NCI-H345 treated with DMSO at 0.1 percent for 48 hours (cell line): ENCODE measurements around the gene CPAMD8.

ENCODE experiments used
- DNase-seq: peaks from one replicate; lab custom pipeline; 2025; ENCODE audit not compliant: unreplicated experiment; lab: John Stamatoyannopoulos, UW

The CPAMD8 gene

DNA sequence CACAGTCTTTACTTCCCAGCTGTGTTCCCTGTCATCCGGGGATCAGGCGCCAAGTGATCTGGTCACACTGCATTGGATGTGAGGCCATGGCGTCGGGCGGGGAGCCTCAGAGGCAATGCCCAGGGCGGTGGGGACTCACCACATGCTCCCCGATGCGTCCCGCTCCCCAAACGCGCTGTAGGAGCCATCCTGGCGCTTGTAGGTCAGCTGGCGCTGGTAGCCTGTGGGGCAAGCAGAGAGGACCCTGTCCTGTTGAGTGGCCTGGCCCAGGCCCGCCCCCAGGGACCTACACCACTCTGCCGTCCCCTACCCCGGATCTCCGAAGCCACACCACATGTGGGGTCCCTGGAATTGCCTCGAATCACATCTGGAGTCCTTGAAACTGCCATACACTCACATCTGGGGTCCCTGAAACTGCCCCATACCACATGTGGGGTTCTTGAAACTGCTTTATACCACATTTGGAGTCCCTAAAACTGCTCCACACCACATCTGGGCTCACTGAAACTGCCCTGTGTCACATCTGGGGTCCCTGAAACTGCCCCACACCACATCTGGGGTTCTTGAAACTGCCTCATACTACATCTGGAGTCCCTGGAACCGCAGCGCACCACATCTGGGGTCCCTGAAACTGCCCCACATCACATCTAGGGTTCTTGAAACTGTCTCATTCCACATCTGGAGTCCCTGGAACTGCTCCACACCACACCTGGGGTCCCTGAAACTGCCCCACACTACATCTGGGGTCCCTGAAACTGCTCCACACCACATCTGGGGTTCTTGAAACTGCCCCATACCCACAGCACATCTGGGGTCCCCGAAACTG is 104.6 kb downstream of the CPAMD8 start:
- no peak for DNase-seq

- DNase-seq, result no peak
Measured at GRCh38 chr19:16920816-16921529, 105.6 kb downstream of the CPAMD8 start.

- no peak for DNase-seq
Measured at GRCh38 chr19:16919496-16919895, 107.1 kb downstream of the CPAMD8 start.

GRCh38 chr19:16917401-16917800 is 109.2 kb downstream of the CPAMD8 start:
- no peak for DNase-seq

- no peak for DNase-seq
Measured at GRCh38 chr19:16915734-16916133, 110.9 kb downstream of the CPAMD8 start.

DNA sequence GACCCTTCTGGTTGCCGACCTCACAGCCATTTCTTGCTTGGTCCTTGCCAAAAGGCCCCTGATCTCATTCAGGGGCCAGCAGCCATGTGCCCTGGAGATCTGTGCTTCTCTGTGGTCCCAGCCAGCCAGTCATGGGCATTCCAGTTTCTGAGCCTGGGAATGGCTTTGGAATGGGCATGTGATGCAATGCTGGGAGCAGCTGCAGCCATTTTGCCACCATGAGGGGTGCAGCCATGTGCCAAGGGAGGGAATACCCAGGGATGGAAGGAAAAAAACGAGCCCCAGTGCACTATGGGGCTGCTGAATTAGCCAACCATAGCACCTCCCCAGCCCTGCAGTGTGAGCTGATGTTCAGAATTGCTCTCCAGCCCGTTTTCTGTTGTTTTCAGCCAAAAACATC is 111.5 kb downstream of the CPAMD8 start:
- DNase-seq, result no peak

- DNase-seq, result no peak
Measured at GRCh38 chr19:16914421-16914820, 112.2 kb downstream of the CPAMD8 start.

GRCh38 chr19:16912780-16913179 is 113.8 kb downstream of the CPAMD8 start:
- no peak for DNase-seq

DNA sequence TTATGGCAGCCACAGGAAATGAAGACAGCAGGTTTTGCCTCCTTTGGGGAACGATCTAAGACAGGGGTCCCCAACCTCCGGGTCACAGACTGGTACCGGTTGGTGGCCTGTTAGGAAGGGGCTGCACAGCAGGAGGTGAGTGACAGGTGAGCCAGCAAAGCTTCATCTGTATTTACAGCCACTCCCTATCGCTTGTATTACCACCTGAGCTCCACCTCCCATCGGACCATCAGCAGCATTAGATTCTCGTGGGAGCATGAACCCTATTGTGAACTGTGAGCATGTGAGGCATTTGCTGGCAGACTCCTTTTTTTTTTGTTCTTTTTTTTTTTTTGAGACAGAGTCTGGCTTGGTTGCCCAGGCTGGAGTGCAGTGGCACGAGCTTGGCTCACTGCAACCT is 115.6 kb downstream of the CPAMD8 start:
- no peak for DNase-seq

DNA sequence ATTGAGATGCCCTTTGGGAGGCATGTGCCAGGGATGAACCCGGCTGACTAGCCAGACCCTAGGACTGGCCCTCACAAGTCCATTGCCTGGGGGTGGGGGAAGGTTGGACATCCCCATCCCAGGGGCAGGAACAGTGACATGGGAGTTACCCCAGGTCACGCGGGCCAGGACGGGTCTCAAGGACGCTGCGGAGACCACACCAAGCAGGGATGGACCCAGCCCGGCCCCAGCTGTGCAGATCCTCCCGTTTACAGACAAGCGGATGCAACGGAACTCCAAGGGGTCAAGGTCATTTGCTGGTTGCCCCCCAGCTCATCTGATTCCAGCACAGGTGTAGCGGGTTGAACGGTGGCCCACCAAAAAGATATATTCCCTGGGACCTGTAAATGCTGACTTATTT is 117.9 kb downstream of the CPAMD8 start:
- no peak for DNase-seq

- no peak for DNase-seq
Measured at GRCh38 chr19:16904599-16904998, 122.0 kb downstream of the CPAMD8 start.

DNA sequence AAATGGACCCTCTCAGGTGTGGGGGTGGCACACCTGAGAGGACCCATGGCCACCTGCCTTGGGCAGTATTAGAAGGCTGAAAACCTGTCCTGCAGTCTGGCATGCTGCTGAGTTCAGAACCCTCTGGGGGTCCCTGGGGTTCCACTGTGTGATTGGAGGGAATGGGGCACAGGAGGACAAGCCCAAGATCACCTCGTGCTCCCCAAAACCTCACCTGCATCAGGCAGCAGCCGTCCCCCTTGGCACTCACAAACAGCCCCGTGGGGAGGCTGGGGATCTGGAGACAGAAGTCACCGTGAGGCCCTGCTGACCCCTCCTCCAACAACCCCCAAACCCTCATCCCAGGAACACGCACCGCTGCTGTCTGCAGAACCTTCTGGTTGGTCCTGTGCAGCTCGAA is 123.3 kb downstream of the CPAMD8 start:
- DNase-seq, result no peak

GRCh38 chr19:16902545-16902944 is 124.1 kb downstream of the CPAMD8 start:
- no peak for DNase-seq

GRCh38 chr19:16901491-16902175 is 125.0 kb downstream of the CPAMD8 start:
- no peak for DNase-seq

- DNase-seq, result no peak
Measured at GRCh38 chr19:16899566-16900075, 127.0 kb downstream of the CPAMD8 start.

DNA sequence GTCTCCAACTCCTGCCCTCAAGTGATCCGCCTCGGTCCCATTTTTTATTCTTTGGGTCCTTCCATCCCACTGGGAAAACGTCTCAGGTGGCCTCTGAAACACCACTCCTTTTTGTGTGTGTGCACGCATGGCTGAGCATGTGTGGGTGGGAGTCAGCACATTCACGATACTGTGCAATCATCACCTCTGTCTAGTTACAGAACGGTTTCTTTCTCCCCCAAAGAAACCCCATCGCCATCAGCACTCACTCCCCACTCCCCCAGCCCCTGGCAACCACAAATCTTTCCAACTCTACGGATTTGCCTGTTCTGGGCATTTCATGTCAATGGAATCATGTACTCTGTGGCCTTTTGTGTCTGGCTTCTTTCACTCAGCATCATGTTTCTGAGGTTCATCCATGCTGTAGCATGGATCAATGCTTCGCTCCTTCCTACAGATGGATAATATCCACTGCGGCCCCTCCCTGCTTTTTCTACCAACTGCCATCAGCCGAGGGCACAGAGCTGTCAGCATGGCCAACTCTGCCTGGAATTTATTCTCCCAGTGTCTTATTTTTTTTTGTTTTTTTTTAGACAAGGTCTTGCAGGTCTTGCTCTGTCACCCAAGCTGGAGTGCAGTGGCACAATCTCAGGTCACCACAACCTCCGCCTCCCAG is 128.1 kb downstream of the CPAMD8 start:
- DNase-seq, result no peak

DNA sequence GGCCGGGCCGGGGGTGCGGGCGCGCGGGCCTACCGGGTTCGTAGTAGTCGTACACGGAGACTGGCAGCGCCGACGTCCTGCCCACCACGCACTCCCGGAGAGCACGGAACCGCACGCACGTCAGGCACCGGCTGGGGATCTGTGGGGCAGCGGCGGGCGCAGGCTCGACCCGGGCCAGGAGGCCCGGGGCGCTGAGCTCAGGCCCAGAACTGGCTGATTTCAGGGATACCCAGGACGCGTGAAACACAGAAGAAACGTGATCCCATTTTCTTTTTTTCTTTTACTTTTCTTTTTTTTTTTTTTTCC is 128.8 kb downstream of the CPAMD8 start:
- DNase-seq, result no peak

GRCh38 chr19:16897029-16897855 is 129.4 kb downstream of the CPAMD8 start:
- no peak for DNase-seq

DNA sequence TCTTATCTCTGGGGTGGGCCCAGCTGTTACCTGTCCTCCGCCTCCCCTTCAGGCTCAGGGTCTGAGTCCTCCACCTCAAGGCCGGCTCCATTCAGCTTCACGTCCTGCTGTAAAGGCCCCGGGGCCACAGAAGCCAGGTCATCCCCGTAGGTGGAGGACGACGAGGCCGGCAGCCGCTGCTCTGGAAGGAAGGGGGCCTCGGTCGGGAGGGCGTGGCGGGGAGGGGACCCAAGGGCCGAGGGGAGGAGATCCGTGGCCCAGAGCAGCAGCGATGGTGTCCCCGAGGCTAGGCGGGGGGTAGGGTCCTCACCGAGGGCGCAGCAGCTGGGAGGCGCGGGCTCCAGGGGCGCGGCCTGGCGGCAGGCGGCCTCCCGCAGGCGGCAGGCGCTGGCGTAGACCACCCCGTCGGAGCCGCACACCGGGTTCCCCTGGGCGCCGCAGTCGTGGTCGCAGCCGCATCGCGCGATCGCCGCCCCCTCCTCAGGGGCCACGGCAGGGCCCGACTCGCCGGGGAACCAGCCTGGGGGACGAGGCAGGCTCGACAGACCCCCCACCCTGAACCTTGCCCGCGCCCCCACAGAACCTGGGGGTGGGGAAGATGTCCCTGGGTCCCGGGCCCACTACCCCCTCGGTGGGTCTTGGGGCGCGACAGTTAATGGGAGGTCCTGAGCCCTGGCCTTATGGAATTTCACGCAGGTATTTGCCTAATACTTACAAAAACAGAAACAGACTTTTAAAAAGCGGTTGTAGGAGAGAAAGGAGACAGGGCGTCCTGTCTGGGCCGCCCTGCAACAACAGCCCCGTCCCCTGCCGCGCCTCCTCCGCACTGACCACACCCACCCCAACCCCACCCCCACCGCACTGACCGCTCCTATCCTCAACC is 130.2 kb downstream of the CPAMD8 start:
- DNase-seq, result no peak
